Keratinocyte (primary cell): ENCODE results near the gene AGPAT3. TPM values are rescaled to one million over a fixed set of nuclear protein-coding genes. Genes with fewer than 3 reads are reported as not detected.

ENCODE experiments used
- DNase-seq: peaks from one replicate; pipeline ENCODE4 v3.0.0-alpha.2; 2011; ENCODE audit warnings: low read depth, missing footprints, low spot score
- FAIRE-seq: peaks from 2 replicates; lab custom pipeline; 2011; peaks lifted over from hg19 to GRCh38; lab: Jason Lieb, UNC
- H2AFZ ChIP-seq: 2 replicates; pipeline ENCODE4 v1.6.0; 2012; ENCODE audit warnings: low read length, control low read depth, inconsistent platforms; ENCODE audit not compliant: control insufficient read depth
- H3K27ac ChIP-seq: 2 replicates; pipeline ENCODE4 v1.5.1; 2011; ENCODE audit warnings: low read length; ENCODE audit not compliant: control insufficient read depth, insufficient read depth
- H3K27me3 ChIP-seq: 3 replicates; pipeline ENCODE4 v1.6.0; 2011; ENCODE audit warnings: low read length; ENCODE audit not compliant: control insufficient read depth, insufficient read depth; ENCODE audit errors: extremely low read depth
- H3K36me3 ChIP-seq, 2 experiments: 2 replicates in 1 of 2; 3 replicates in 1 of 2; pipeline ENCODE4 v1.5.1; 2011; ENCODE audit warnings: low read length in 2 of 2, mild to moderate bottlenecking in 1 of 2; ENCODE audit not compliant: control insufficient read depth in 2 of 2, insufficient read depth in 2 of 2; ENCODE audit errors: extremely low read depth in 1 of 2
- H3K4me1 ChIP-seq: 3 replicates; pipeline ENCODE4 v1.5.1; 2011; ENCODE audit warnings: low read length; ENCODE audit not compliant: control insufficient read depth, insufficient read depth; ENCODE audit errors: extremely low read depth
- H3K4me2 ChIP-seq: 3 replicates; pipeline ENCODE4 v1.6.0; 2011; ENCODE audit warnings: low read depth, low read length; ENCODE audit not compliant: control insufficient read depth, insufficient read depth; ENCODE audit errors: extremely low read depth
- H3K4me3 ChIP-seq, 3 experiments: fragments of 200-600 bp in 1 of 3; sonication (generic) in 1 of 3; 2 replicates in 2 of 3; 3 replicates in 1 of 3; pipeline ENCODE4 v1.5.1; 2011 to 2016; ENCODE audit warnings: low read length in 3 of 3, mild to moderate bottlenecking in 3 of 3, control low read depth in 2 of 3, inconsistent platforms in 1 of 3, low read depth in 1 of 3, mixed read lengths in 1 of 3, mixed run types in 1 of 3, moderate library complexity in 1 of 3; ENCODE audit not compliant: control insufficient read depth in 2 of 3, insufficient read depth in 2 of 3; ENCODE audit errors: extremely low read depth in 1 of 3
- H3K79me2 ChIP-seq: 2 replicates; pipeline ENCODE4 v1.6.0; 2012; ENCODE audit warnings: low read length; ENCODE audit not compliant: control insufficient read depth, insufficient read depth
- H3K9ac ChIP-seq: 3 replicates; pipeline ENCODE4 v1.6.0; 2011; ENCODE audit warnings: low read length; ENCODE audit not compliant: control insufficient read depth, insufficient read depth; ENCODE audit errors: extremely low read depth
- H3K9me1 ChIP-seq: 3 replicates; pipeline ENCODE4 v1.6.0; 2011; ENCODE audit warnings: low read length; ENCODE audit not compliant: control insufficient read depth, insufficient read depth; ENCODE audit errors: extremely low read depth
- H3K9me3 ChIP-seq: 2 replicates; pipeline ENCODE4 v1.5.1; 2012; ENCODE audit warnings: low read depth, low read length; ENCODE audit not compliant: control insufficient read depth
- H4K20me1 ChIP-seq: 3 replicates; pipeline ENCODE4 v1.6.0; 2011; ENCODE audit warnings: low read length; ENCODE audit not compliant: control insufficient read depth, insufficient read depth; ENCODE audit errors: extremely low read depth
- EZH2 ChIP-seq: IDR thresholded peaks from one replicate; pipeline ENCODE4 v1.6.1; 2012; ENCODE audit warnings: inconsistent platforms, mild to moderate bottlenecking, low read length, moderate library complexity
- dilution Hi-C: fragments of 300-500 bp; cut with MboI; formaldehyde crosslinking; loops from one replicate; pipeline ENCODE4 v1.7.0; 2020; ENCODE audit warnings: low sequenced_read_pairs; ENCODE audit not compliant: extremely low pct_ligation_motif_present
- polyA plus RNA-seq, 5 experiments: library from polyadenylated mRNA; depleted of rRNA in 3 of 5; stranded (reverse) in 3 of 5; stranded (forward) in 1 of 5; unstranded in 1 of 5; fragments of >200 nt; gene quantifications; 1 replicate in 1 of 5; 2 replicates in 3 of 5; 3 replicates in 1 of 5; pipeline versions ENCODE4 v1.2.1 to v1.2.3, GENCODE V29; 2011 to 2012; ENCODE audit warnings: missing spikeins in 2 of 5, low read depth in 1 of 5, low replicate concordance in 1 of 5
- TF ChIP-seq, protein P1 (sequence below), 3 experiments: IDR thresholded peaks in 1 of 3; conservative IDR thresholded peaks in 1 of 3; optimal IDR thresholded peaks in 1 of 3; 2 replicates in 2 of 3; 3 replicates in 1 of 3; pipeline versions ENCODE3 to v1.5.1; 2011; ENCODE audit warnings: low read length in 3 of 3, mild to moderate bottlenecking in 3 of 3, moderate library complexity in 2 of 3, control low read depth in 1 of 3, inconsistent platforms in 1 of 3; ENCODE audit not compliant: insufficient read depth in 2 of 3; ENCODE audit errors: extremely low read depth in 1 of 3

Gene AGPAT3
- polyA plus RNA-seq, 1 donor (not counting 4 experiments of a cell fraction or from before 2014, with no cell fraction given): 21.7 TPM

DNA sequence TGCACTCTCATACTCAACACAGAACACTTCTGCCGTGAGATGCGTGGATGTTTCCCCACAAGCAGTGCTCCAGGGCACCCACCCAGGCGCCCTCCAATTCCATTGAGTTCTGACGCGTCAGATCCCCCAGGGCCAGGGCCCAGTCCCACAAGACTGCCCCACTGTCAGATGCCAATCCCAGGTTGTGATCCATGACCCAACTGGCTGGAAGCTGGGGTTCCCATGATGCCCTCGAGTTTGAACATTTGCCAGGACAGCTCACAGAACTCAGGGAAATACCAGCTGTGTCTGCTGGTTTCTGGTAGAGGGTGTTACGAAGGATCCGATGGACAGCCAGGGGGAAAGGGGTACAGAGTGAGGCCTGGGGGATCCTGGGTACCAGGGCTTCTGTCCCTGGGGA lies 58.4 kb downstream of the AGPAT3 start:
- Histone ChIP-seq H3K4me3 (no peak overlapping the region), H3K9ac (no peak overlapping the region), H3K27me3 (no peaks in the 10 kb centered on the region), H3K4me1 (peaks cover 8% of the 10 kb centered on the region), H2AFZ (no peak overlapping the region), H3K27ac (no peak overlapping the region), H3K9me3 (no peaks in the 10 kb centered on the region), H3K4me2 (peak overlapping the region; percentile 27), H3K36me3 (peaks cover 5% of the 10 kb centered on the region in 2 experiments), H4K20me1 (peaks cover 5% of the 10 kb centered on the region), H3K9me1 (peaks cover 3% of the 10 kb centered on the region), H3K79me2 (peaks cover 9% of the 10 kb centered on the region)
- dilution Hi-C loops: no loop called here
- DNase-seq: no peak
- FAIRE-seq: no peak
- TF ChIP-seq EZH2: no peak
- TF ChIP-seq, protein P1, sequence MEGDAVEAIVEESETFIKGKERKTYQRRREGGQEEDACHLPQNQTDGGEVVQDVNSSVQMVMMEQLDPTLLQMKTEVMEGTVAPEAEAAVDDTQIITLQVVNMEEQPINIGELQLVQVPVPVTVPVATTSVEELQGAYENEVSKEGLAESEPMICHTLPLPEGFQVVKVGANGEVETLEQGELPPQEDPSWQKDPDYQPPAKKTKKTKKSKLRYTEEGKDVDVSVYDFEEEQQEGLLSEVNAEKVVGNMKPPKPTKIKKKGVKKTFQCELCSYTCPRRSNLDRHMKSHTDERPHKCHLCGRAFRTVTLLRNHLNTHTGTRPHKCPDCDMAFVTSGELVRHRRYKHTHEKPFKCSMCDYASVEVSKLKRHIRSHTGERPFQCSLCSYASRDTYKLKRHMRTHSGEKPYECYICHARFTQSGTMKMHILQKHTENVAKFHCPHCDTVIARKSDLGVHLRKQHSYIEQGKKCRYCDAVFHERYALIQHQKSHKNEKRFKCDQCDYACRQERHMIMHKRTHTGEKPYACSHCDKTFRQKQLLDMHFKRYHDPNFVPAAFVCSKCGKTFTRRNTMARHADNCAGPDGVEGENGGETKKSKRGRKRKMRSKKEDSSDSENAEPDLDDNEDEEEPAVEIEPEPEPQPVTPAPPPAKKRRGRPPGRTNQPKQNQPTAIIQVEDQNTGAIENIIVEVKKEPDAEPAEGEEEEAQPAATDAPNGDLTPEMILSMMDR (optimal IDR thresholded peaks at IDR 0.05 in 1 of 3, IDR thresholded peaks at IDR 0.05 in 1 of 3, conservative IDR thresholded peaks at IDR 0.05 in 1 of 3; ENCODE audit: extremely low read depth in 1 of 3, insufficient read depth in 2 of 3, low read length in 3 of 3): no peak

DNA sequence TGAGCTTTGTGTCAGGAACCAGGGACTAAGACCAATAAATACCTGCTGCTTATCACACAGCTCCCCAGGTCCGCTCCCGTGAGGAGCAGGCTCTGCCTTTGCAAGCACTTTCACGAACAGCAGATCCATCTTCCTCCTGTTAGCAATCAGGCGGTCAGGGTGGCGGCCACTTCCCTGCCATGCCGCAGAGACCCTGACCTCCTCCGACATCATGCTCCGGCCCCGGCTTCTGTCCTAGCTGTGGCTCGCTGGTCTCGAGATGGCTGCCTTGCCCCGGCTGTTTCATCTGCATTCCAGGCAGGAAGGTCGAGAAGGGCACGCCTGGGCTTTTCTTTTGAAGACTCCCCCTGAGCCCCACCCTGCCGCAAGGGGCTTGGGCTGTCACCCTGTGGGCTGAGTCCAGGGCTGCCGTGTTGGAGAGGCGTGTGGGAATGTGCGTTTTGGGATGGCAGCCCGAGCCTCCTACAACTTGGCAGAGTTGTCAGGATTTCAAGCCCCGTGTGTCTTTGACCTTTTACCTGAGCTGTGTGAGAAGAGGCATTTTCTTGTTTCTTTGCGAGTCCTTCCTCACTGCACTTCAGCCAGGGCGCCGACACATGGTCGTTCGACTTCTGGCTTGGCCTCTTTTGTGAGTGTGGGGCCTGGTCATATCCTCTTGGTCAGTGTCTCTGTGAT lies 59.5 kb downstream of the AGPAT3 start:
- no peak overlapping the region for H2AFZ ChIP-seq
- no peak overlapping the region for H3K9ac ChIP-seq
- H3K9me1 ChIP-seq: peaks cover 3% of the 10 kb centered on the region
- H3K4me3 ChIP-seq: no peak overlapping the region
- peaks cover 11% of the 10 kb centered on the region for H3K4me1 ChIP-seq
- dilution Hi-C loops: no loop called here
- no peaks in the 10 kb centered on the region for H3K27me3 ChIP-seq
- no peaks in the 10 kb centered on the region for H3K9me3 ChIP-seq
- no peak for DNase-seq
- H3K4me2 ChIP-seq: no peak overlapping the region
- peaks cover 4% of the 10 kb centered on the region for H3K79me2 ChIP-seq
- TF ChIP-seq, protein P1 (optimal IDR thresholded peaks at IDR 0.05 in 1 of 3, IDR thresholded peaks at IDR 0.05 in 1 of 3, conservative IDR thresholded peaks at IDR 0.05 in 1 of 3; ENCODE audit: extremely low read depth in 1 of 3, insufficient read depth in 2 of 3, low read length in 3 of 3): no peak
- no peak for TF ChIP-seq EZH2
- H4K20me1 ChIP-seq: peaks cover 5% of the 10 kb centered on the region
- FAIRE-seq: no peak
- no peak overlapping the region for H3K27ac ChIP-seq
- peaks cover 5 to 7% of the 10 kb centered on the region in 2 experiments for H3K36me3 ChIP-seq
